Heart left ventricle (tissue), 16 donors: ENCODE data around the gene BBOF1. TPM values are rescaled to one million over a fixed set of nuclear protein-coding genes. Genes with fewer than 3 reads are reported as not detected.

ENCODE experiments used
- ATAC-seq, 4 donors: fragments of 200-7000 bp; cut with Tn5 transposase; one replicate each; pipeline ENCODE4 v1.9.1; 2020 to 2022; ENCODE audit warnings: moderate library complexity in 4 of 4, mild to moderate bottlenecking in 3 of 4, moderate number of reproducible peaks in 1 of 4
- DNase-seq, 5 donors: peaks; one replicate each; pipeline ENCODE4 v3.0.0-alpha.2; 2020
- H3K27ac ChIP-seq, 12 donors: fragments of 200-600 bp; sonication (generic) in 4 of 12; one replicate each; pipeline versions ENCODE4 v1.5.0 to v1.8.0; 2016 to 2022; ENCODE audit warnings: mild to moderate bottlenecking in 2 of 12
- H3K27me3 ChIP-seq, 9 donors: fragments of 200-600 bp; sonication (generic) in 2 of 9; one replicate each; pipeline versions ENCODE4 v1.5.1 to v1.8.0; 2016 to 2022; ENCODE audit warnings: mild to moderate bottlenecking in 3 of 9
- H3K36me3 ChIP-seq, 9 donors: fragments of 200-600 bp; sonication (generic) in 2 of 9; one replicate each; pipeline versions ENCODE4 v1.5.0 to v1.8.0; 2018 to 2022; ENCODE audit warnings: mild to moderate bottlenecking in 2 of 9
- H3K4me1 ChIP-seq, 12 donors: fragments of 200-600 bp; sonication (generic) in 4 of 12; one replicate each; pipeline versions ENCODE4 v1.5.0 to v1.8.0; 2016 to 2022; ENCODE audit warnings: mild to moderate bottlenecking in 3 of 12
- H3K4me3 ChIP-seq, 12 donors: fragments of 200-600 bp; sonication (generic) in 4 of 12; one replicate each; pipeline versions ENCODE4 v1.5.0 to v1.8.0; 2017 to 2022; ENCODE audit warnings: mild to moderate bottlenecking in 9 of 12, moderate library complexity in 4 of 12
- H3K9me3 ChIP-seq, 12 donors: fragments of 200-600 bp; sonication (generic) in 4 of 12; one replicate each; pipeline versions ENCODE4 v1.5.0 to v1.8.0; 2016 to 2022; ENCODE audit warnings: mild to moderate bottlenecking in 1 of 12
- POLR2A ChIP-seq, 2 donors: fragments of 450-650 bp; IDR thresholded peaks; one replicate each; pipeline ENCODE4 v1.6.1; 2017; ENCODE audit warnings: antibody characterized with exemption in 2 of 2, mild to moderate bottlenecking in 2 of 2, moderate library complexity in 2 of 2
- WGBS, 4 donors: extraction: QIAGEN DNeasy Blood & Tissue Kit in 2 of 4; methylation state at CpG; one replicate each; pipeline versions ENCODE4 v1.1.5 to v1.1.7; 2013 to 2018; 5-methylcytosine and 5-hydroxymethylcytosine counted together
- intact Hi-C, 10 donors: fragments of 100-400 bp; cut with DNase I; formaldehyde crosslinking; loops; one replicate each; pipeline versions ENCODE4 v1.11.1 to v1.14.2; 2022
- polyA plus RNA-seq, 2 donors: library from polyadenylated mRNA; stranded (reverse); fragments of 200-250 nt; gene quantifications; one replicate each; pipeline ENCODE4 v1.2.3, GENCODE V29; 2013
- total RNA-seq, 9 donors: library from RNA; depleted of rRNA in 2 of 9; stranded (reverse); fragments of >200 nt in 2 of 9; fragmentation: NEBNext Ultra II Directional in 3 of 9; extraction: Animal tissue kit (Norgen Biotek cat#: 25700) in 3 of 9; gene quantifications; one replicate each; pipeline versions ENCODE4 v1.1.0 to v1.2.4, GENCODE V29; 2016 to 2023
- TF ChIP-seq, protein P1 (sequence below), 12 donors: fragments of 200-600 bp; sonication (generic) in 4 of 12; IDR thresholded peaks; one replicate each; pipeline versions ENCODE4 v1.5.0 to v1.8.0; 2018 to 2022; ENCODE audit warnings: antibody characterized with exemption in 12 of 12, mild to moderate bottlenecking in 5 of 12
- donor health status: ischemic (EF 13 %, LVEDD 7.1; RV severe dilation, severe dysfunction).
- donor health status: healthy with polysubstance abuse.
- donor health status: DM: no; HTN: yes; CAD: no.
- donor health status: DM: no; HTN: no; CAD: no.
- donor health status: ischemic (EF 25% LVEDD 6.9; RV normal size, moderate dysfunction).
- donor health status: ischemic (EF 25% LVEDD 5.7; RV mildly dilated, moderate dysfunction).
- donor health status: healthy.
- donor health status: DM: yes; HTN: yes; CAD: no.
- donor health status: ischemic (EF 35%, LVEDD 5.7; RV mildly dilated, moderate dysfunction).
- donor health status: nonischemic (EF 11% LVEDD 7.7; RV severe dilation, severe dysfunction).
- donor health status: DM: yes; HTN: yes; CAD: no.
- donor health status: PGD.
- donor health status: ischemic (EF 29% LVEDD 5.4; RV normal size, mild dysfunction).
- donor health status: nonischemic (EF 23%, LVEDD 6.1; RV moderate dilation, normal function).

The BBOF1 gene
- total and polyA plus RNA-seq, 11 donors = 2.1 to 8.9 (median 4.0) TPM

DNA sequence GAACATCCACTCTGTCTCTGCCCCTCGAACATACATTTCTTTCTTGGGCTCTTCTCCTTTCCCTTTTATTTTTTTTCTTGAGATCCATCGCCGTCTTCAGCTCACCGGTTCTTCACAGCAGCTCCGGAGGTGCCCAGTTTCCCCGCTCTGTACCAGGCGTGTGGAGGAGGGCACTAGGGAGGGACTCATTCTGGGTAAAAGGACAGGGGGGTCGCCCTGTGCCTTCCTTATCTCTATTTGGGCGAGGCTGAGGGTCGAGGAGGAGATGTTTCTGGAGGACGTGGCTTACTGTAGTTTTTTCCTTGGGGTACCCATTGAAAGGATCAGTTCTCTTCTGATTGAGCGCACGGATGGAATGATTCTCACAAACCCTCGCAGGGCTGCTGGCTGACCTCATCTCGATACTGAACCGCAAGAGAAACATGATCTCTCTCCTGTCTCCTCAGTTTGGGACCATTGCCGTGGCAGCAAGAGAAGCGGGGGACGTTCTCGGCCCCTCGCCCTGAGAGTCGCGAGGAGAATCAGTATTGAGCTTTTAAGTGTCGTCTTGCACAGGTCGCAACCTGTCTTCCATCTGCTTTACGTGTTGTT is 66.0 kb downstream of the BBOF1 start:
- Histone ChIP-seq H3K36me3 (no peaks in the 10 kb centered on the region), H3K27me3 (no peaks in the 10 kb centered on the region), H3K4me3 (peak overlapping the region; percentile 59 to 90 (median 81)), H3K4me1 (peaks cover 0 to 43% (median 20%) of the 10 kb centered on the region in 12 donors), H3K27ac (peak overlapping the region; percentile 32 to 94 (median 72)), H3K9me3 (no peaks in the 10 kb centered on the region)
- DNase-seq = peak in 1 of 5 donors; percentile 30
- WGBS, 4 donors = 0 to 1% (median 0%) methylated on average over 25 to 26 of the region's 26 CpGs
- TF ChIP-seq POLR2A (IDR thresholded peaks at IDR 0.05) = no peak
- TF ChIP-seq, protein P1, sequence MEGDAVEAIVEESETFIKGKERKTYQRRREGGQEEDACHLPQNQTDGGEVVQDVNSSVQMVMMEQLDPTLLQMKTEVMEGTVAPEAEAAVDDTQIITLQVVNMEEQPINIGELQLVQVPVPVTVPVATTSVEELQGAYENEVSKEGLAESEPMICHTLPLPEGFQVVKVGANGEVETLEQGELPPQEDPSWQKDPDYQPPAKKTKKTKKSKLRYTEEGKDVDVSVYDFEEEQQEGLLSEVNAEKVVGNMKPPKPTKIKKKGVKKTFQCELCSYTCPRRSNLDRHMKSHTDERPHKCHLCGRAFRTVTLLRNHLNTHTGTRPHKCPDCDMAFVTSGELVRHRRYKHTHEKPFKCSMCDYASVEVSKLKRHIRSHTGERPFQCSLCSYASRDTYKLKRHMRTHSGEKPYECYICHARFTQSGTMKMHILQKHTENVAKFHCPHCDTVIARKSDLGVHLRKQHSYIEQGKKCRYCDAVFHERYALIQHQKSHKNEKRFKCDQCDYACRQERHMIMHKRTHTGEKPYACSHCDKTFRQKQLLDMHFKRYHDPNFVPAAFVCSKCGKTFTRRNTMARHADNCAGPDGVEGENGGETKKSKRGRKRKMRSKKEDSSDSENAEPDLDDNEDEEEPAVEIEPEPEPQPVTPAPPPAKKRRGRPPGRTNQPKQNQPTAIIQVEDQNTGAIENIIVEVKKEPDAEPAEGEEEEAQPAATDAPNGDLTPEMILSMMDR (IDR thresholded peaks at IDR 0.05) = no peak
- intact Hi-C loops = loop anchor here in 1 of 10 donors (2.0 kb wide), 1 partner anchor 66 kb away; the partner anchor contains the start of genes BBOF1 and ENTPD5
- peak in 2 of 4 donors; percentile 0 to 7 for ATAC-seq

DNA sequence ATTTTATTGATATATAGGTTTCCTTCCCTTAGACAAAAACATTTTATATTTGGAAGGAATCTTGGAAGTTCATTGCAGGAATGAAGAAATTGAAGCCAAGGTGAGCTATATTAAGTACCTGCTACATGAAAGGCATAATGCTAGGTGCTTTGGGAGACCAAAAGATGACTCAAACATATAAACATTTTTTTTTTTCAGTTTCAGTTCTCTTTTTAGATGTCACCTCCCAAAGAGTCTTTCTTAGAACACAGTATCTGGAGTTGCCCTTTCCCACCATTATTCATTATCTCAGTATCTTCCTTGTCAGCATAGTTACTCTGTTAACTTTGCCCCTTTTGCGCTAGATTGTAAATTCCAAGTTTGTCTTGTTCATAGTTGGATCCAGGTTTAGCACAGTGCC is 66.7 kb downstream of the BBOF1 start:
- WGBS, 4 donors = 90 to 97% (median 93%) methylated on average over 1 of the region's 1 CpG
- intact Hi-C loops = loop anchor here in 1 of 10 donors (2.0 kb wide), 1 partner anchor 67 kb away; the partner anchor contains the start of genes BBOF1 and ENTPD5
- DNase-seq = no peak
- Histone ChIP-seq H3K27ac (peak overlapping the region in 1 of 12 donors; percentile 94), H3K36me3 (peaks cover 0 to 2% (median 0%) of the 10 kb centered on the region in 9 donors), H3K27me3 (no peaks in the 10 kb centered on the region), H3K4me1 (peaks cover 0 to 38% (median 20%) of the 10 kb centered on the region in 12 donors), H3K4me3 (peak overlapping the region in 10 of 12 donors; percentile 59 to 90 (median 81)), H3K9me3 (no peaks in the 10 kb centered on the region)
- no peak for TF ChIP-seq POLR2A (IDR thresholded peaks at IDR 0.05)
- TF ChIP-seq, protein P1 (IDR thresholded peaks at IDR 0.05) = no peak
- no peak for ATAC-seq

DNA sequence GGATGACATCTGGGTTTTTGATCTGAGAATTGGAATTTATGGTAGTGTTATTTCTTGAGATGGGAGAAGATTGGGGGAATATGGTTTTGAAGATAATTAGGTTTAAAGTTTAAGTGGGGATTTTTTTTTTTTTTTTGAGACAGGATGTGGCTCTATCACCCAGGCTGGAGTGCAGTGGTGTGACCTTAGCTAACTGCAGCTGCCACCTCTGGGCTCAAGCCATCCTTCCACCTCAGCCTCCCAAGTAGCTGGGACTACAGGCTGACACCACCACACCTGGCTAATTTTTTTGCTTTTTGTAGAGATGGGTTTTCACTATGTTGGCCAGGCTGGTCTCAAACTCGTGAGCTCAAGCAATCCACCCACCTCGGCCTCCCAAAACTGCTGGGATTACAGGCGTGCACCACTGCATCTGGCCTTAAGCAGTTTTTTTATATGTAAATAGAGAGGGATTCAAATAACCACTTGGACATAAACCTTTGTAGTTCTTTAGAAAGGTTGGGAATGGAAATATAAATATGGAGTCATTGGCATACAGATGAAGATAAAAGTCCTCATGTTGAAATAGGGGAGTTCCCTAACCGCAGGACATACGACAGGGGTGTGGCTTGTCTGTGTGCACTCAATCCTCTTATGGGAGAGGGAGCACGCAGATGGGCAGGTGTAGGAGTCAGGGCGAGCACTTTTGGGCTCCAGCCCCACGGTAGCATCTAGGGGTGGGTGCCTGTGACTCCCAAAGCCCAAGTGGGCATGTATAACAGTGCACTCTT is 70.3 kb downstream of the BBOF1 start:
- no peak for DNase-seq
- intact Hi-C loops = no loop called here
- TF ChIP-seq, protein P1 (IDR thresholded peaks at IDR 0.05) = no peak
- H3K27me3 ChIP-seq = no peaks in the 10 kb centered on the region
- no peak overlapping the region for H3K4me3 ChIP-seq
- peaks cover 0 to 17% (median 10%) of the 10 kb centered on the region in 12 donors for H3K4me1 ChIP-seq
- H3K9me3 ChIP-seq = no peaks in the 10 kb centered on the region
- peaks cover 0 to 35% (median 28%) of the 10 kb centered on the region in 9 donors for H3K36me3 ChIP-seq
- H3K27ac ChIP-seq = no peak overlapping the region
- 93 to 96% (median 94%) methylated on average over 8 of the region's 8 CpGs for WGBS, 4 donors
- no peak for ATAC-seq

DNA sequence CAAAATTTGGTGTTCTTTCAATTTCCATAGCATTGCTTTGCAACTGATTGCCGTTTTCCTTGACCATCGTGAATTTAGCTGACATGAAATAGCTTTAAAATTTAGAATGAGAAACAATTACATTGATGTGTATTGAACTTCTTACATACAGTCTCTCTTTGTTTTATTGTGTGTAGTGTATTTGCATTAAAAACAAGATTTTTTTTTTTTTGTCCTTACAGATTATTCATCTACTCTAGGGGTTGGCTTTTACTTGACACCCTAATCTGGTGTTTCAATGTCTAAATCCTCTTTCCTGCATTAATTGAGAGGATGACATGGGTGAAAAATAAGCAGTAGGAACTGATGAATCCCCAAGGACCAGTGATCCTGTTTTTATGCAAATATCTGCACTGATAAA is 86.2 kb downstream of the BBOF1 start:
- no peaks in the 10 kb centered on the region for H3K9me3 ChIP-seq
- H3K27ac ChIP-seq = no peak overlapping the region
- TF ChIP-seq POLR2A (IDR thresholded peaks at IDR 0.05) = no peak
- TF ChIP-seq, protein P1 (IDR thresholded peaks at IDR 0.05) = no peak
- H3K4me1 ChIP-seq = no peaks in the 10 kb centered on the region
- WGBS, 4 donors = 93 to 96% (median 93%) methylated on average over 2 of the region's 2 CpGs
- ATAC-seq = no peak
- no peak for DNase-seq
- peaks cover 0 to 78% (median 38%) of the 10 kb centered on the region in 9 donors for H3K36me3 ChIP-seq
- H3K27me3 ChIP-seq = no peaks in the 10 kb centered on the region
- intact Hi-C loops = no loop called here
- no peak overlapping the region for H3K4me3 ChIP-seq
